Esophagus squamous epithelium (tissue), 4 donors: ENCODE results near the gene IL1RN.

Experiments
- POLR2A ChIP-seq, 4 donors: fragments of 450-650 bp; IDR thresholded peaks; one replicate each; pipeline ENCODE4 v1.6.1; 2017; ENCODE audit warnings: antibody characterized with exemption in 4 of 4, mild to moderate bottlenecking in 4 of 4, moderate library complexity in 3 of 4
- TF ChIP-seq, protein P1 (sequence below), 6 experiments: fragments of 450-650 bp in 4 of 6; fragments of 200-600 bp in 2 of 6; sonication (generic) in 2 of 6; IDR thresholded peaks; one replicate each; pipeline ENCODE4 v1.5.1; 2016 to 2019; ENCODE audit warnings: antibody characterized with exemption in 6 of 6, mild to moderate bottlenecking in 4 of 6, moderate library complexity in 4 of 6

DNA sequence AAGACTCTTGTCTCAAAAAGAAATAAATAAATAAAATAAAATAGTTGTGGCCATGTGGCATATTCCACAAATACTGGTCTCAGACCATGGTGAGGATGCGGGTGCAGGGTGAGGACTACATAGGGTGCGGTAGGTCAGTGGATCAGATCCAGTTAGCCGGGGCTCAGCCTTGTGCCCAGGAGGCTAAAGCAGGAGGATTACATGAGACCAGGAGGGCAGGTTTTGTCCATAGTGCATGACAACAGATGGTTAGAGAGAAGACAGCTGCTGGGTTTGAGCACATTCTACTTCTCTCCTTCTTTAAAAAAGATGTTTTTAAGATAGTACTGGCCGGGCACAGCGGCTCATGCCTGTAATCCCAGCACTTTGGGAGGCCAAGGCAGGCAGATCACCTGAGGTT, 33.6 kb downstream of the IL1RN start:
- TF ChIP-seq, protein P1, sequence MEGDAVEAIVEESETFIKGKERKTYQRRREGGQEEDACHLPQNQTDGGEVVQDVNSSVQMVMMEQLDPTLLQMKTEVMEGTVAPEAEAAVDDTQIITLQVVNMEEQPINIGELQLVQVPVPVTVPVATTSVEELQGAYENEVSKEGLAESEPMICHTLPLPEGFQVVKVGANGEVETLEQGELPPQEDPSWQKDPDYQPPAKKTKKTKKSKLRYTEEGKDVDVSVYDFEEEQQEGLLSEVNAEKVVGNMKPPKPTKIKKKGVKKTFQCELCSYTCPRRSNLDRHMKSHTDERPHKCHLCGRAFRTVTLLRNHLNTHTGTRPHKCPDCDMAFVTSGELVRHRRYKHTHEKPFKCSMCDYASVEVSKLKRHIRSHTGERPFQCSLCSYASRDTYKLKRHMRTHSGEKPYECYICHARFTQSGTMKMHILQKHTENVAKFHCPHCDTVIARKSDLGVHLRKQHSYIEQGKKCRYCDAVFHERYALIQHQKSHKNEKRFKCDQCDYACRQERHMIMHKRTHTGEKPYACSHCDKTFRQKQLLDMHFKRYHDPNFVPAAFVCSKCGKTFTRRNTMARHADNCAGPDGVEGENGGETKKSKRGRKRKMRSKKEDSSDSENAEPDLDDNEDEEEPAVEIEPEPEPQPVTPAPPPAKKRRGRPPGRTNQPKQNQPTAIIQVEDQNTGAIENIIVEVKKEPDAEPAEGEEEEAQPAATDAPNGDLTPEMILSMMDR (IDR thresholded peaks at IDR 0.05) = no peak
- no peak for TF ChIP-seq POLR2A (IDR thresholded peaks at IDR 0.05)
